ENCODE data around the gene CADM4.

GRCh38 chr19:43649514-43649913, 9.9 kb upstream of the CADM4 start:
- no peak for TF ChIP-seq POLR2A (IDR thresholded peaks at IDR 0.05)
- TF ChIP-seq CTCF (IDR thresholded peaks at IDR 0.05), result no peak
